Stimulated activated CD4-positive, alpha-beta T cell treated with anti-CD3 and anti-CD28 coated beads, TNF-alpha, amount 100 ng/mL, for 24 hours (primary cell): ENCODE data around the gene MED15.
A peak's percentile ranks its signal among the peaks of the same experiment; 100 is the strongest.
"Not testable (repeated sequence)": the region's sequence is repeated elsewhere in the genome, so short reads cannot be mapped to it uniquely, and the experiment has no call there.

Experiments used
- DNase-seq, 3 experiments: peaks; one replicate each; pipeline ENCODE4 v3.0.0-alpha.2; 2020; ENCODE audit warnings: low read depth in 3 of 3

Gene MED15

DNA sequence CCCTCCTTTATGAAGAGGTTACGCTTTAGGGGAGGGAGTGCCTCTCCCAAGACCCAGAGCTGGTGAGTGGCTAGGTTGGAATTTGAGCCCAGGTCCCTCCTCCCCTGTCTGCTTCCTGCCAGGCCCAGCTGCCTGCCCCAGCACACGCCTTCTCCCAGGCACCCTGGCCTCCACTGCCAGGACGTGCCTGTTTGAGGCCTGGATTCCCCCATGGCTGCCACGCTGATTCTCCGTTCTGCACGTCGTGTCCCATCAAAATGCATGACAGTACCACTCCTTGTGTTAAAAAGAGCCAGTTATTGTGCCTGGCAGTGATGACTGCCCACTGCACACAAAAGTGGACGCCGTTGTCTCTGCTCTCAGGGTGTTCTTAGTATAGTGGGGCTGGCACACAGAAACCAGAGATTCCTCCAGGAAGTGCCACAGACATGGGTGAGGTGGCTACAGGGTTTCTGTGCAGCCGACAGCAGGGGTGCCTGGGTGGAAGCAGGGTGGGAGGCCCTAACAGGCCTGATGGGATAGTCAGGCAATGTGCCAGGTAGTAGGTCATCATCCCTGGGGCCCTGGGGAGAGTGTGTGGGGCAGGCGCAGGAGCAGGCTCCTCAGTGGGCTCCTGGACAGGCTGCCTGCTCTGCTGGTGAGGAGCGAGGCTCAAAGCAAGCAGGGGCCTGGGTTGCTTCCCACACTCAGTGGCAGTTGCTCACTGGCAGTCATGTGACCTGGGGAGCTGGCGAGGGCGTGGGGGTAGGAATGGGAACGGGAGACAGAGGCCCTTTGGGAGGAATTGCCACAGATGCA lies 24.2 kb downstream of the MED15 start:
- no peak for DNase-seq

- DNase-seq, result no peak
Measured at GRCh38 chr22:20532256-20532993, 25.0 kb downstream of the MED15 start.

DNA sequence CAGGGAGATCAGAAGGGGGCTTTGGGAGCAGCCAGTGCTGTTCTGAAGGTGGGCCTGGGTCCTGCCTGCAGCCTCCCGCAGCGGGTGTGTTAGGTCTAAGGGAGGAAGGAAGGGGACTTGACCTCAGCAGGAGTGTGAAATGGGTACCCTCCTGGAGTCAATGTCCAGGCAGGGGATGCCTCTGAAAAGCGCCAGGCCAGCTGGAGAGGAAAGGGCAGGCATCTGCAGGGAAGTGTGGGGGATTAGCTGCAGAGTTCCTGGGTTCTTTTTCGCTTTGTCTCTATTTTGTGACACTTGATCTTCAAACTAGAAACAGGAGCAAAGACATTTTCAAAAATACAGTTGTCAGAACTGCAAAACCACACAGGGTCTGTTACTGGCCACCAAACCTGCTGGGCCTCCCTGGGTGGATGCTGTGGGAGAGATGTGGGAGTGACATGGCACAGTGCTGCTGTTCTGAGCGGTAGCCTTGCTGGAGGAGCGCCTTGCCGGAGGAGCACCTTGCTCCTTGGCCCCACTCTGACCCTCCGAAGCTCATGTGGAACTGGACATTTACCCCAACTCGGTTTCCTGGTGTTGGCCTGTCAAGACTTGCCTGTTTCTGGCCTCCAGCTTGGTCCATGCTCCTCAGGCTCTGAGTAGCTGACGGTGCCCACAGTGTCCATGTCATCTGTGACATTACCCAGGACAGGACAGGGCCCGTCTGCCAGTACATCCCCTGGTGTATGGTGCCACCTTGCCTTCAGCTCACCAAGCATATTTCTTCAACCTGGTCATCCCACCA lies 25.9 kb downstream of the MED15 start:
- DNase-seq, result no peak

DNA sequence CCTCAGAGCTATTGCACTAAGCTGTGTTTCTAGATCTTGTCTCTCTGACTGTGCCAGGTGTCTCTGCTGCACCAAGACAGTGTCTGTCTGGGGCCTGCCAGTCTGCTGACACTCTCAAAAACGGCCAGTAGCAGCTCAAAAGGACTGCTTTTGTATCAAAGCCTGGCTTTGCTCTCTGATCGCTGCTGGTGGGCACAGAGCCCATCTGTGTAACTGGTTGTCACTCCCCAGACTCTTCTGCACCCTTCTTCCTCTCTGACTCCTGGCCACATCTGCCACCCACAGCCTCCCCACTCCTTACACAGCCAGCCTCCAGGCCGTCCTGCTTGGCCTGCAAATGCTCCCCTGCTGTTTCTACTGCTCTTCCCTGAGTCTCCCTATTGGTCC lies 26.5 kb downstream of the MED15 start:
- no peak for DNase-seq

DNA sequence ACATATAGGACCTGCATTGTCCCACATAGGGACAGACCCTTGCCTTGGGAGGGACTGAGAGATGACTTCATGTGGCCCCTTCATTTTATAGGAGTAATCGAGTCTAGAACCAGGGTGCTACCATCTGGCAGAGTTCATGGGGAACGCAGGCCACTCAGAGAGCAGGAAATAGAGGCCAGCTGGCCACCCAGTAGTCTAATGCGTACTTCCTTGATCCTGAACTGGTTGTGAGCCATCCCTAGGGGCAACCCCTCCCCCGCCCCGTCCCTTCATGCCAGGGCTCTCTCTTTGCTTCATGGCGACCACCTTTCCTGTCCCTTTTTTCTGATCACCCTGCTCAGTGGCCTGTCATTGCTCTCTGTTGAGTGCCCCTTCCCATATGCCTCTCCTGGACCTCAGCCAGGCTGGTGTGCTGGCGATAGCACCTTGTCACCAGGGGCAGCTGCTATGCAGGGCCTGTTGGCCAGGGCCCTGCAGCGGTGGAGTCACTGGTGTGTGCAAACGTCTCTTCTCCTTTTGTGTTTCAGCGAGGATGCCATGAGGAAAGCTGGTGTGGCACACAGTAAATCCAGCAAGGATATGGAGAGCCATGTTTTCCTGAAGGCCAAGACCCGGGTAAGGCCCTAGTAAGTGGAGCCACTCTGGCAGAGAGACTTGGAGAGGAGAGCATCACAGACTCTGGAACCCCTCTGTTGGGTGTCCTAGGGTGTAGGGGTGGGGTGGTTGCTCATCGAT lies 29.3 kb downstream of the MED15 start:
- DNase-seq, result no peak

- DNase-seq, result no peak
Measured at GRCh38 chr22:20537325-20537756, 29.9 kb downstream of the MED15 start.

GRCh38 chr22:20537983-20538382 lies 30.6 kb downstream of the MED15 start:
- DNase-seq, result no peak

- DNase-seq, result not testable (repeated sequence)
Measured at GRCh38 chr22:20538875-20539274, 31.5 kb downstream of the MED15 start.

- DNase-seq, result no peak
Measured at GRCh38 chr22:20542055-20542454, 34.6 kb downstream of the MED15 start.

DNA sequence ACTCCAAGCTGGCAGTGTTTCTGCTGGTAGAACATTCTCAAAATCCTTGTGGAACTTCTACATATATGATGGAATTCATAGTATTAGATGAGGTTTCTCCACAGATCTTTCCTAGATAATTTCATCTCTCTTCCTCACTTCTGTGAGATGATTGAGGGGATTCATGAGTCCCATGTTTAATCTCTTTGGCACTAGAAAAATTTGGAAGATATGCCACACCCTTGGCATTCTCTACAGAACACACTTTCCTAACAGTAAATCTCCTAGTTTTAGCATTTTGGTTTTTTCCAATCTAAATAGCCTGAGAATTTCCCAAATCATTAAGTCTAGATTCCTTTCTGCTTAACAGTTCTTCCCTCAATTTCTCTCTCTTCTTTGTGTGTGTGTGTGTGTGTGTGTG lies 35.3 kb downstream of the MED15 start:
- DNase-seq, result no peak

GRCh38 chr22:20545318-20545634 lies 37.9 kb downstream of the MED15 start:
- DNase-seq, result not testable (repeated sequence)

DNA sequence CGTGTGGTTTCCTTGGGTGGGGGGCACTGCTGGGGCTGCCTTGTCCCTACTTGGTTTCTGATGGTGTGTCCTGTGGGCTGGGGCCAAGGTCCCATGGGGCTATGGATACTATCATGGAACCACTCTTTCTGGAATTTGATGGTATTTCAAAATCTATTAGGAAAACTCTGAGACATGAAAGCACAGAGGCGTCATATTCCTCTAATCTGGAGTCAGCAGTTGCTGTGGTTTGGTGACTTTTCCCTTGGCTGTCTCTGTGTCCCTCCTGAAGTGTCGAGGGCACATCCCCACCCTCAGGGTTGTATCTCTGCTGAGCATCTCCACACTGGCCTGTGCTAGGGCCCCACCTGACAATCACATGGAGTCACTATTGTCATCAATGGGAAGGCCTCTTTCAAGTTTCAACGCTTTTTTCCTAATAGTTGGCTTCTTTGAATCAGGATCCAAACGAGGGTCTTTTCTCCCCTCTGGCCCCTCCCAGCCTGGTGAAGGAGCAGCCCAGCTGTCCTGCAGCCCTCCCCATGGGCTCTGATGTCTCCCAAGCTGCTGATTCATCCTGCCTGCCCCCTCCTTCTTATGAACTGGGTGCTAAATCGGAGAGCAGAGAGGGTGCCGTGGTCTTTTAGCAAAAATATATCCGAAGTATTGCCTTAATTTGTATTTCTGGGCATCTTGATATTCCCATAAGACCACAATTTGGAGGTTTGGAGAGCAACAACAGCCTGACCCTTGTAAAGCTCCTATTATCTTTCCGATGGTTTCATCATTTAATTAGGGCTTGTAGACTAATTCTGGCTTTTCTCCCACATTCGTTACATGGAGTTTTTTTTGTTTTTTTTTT lies 38.5 kb downstream of the MED15 start:
- DNase-seq, result no peak

GRCh38 chr22:20546541-20546950 lies 39.1 kb downstream of the MED15 start:
- DNase-seq, result no peak

GRCh38 chr22:20547029-20547428 lies 39.6 kb downstream of the MED15 start:
- DNase-seq, result no peak

GRCh38 chr22:20548806-20549205 lies 41.4 kb downstream of the MED15 start:
- no peak for DNase-seq

DNA sequence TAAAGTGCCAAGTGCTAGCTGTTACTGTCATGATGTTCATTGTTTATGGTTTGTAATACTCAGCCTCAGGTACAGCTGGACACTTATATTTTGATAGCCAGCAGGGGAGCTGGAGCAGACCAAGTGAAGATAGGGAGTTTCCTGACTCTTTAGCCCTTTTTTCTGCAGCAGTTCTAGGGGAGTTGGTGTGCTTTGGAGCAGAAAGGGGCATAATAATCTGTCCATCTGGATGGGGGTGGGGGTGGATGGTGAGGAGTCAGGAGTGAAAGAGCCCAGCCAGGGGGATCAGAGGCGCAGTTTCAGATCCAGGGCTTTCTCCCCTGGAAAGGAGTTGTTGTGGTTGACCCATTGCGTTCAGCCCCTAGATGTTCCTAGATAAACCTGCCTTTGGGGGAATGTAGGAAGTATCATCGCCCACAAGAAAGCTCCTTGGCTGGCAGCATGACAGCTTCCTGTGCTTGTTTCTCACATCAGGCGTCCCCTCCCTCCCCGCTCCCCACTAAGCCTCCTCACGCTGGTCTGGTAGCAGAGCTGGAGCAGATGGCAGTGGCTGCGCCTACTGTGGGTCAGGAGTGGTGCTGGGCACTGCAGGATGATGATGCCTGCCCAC lies 41.9 kb downstream of the MED15 start:
- no peak for DNase-seq

GRCh38 chr22:20550057-20550817 lies 42.8 kb downstream of the MED15 start:
- DNase-seq, result no peak

DNA sequence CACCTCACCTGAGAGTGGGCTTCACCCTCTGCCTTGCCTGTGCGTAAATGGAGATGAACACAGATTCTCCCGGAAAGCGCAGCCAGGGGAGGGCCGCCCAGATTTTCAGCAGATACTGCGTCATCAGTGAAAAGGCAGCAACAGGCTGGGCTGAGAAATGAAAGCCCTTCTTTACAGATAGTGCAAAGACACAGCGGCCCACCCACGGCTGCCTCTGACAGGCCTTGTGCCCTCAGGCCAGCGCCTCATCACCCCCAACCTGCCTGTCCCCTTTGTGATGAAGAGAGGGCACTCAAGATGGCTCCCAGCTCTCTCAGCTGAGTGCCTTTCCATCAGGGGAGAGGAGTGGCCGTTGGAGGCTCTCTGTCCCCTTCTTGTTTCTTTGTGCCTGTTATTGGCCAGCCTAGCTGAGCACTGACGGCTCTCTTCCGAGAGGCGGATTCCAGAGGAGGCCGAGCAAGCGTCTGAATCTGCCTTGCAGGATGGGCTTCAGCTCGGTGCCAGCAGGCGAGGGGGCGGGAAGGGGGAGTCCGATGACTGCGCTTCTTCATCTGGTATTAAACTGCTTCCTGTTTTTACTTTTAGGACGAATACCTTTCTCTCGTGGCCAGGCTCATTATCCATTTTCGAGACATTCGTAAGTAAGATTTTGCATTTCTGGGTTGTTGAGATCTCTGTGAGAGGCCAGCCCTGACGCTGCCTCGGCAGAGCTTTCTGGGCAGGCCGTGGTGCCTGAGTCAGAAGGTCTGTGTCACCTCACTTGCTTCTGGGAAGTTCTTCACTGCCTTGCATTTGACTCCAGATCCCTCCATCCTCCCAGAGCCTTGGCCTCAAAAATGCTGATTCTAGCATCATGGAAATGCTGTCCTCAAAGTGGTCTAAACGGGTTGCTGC lies 43.7 kb downstream of the MED15 start:
- DNase-seq, result peak in 2 of 3 experiments; percentile 37 to 58
